SKM-1 (cell line): ENCODE measurements around the gene SAMD13.

Experiments
- DNase-seq: peaks from one replicate; lab custom pipeline; 2025; ENCODE audit not compliant: unreplicated experiment; lab: John Stamatoyannopoulos, UW

The SAMD13 gene

DNA sequence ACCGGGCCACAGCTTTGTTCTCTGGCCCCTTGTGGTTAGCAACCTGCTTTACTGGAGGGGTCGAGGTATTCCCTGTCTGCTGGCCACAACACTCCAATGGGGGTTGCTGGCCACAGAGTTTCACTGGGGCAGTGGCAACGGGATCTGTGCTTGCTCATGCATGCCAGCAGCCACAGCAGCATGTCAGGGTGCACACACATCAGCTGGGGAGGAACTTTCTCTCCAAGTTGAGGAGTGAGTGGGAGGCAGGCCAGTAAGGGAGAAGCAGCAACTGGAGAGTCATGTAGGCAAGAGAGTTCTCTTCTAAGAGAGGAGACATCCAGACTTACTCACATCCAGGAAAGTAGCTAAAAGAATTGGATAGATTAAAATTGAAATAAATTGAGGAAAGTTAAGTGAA is 38.0 kb downstream of the SAMD13 start:
- no peak for DNase-seq

- DNase-seq: no peak
Observed at GRCh38 chr1:84344286-84344685, 42.8 kb downstream of the SAMD13 start.

GRCh38 chr1:84345220-84345619 is 43.7 kb downstream of the SAMD13 start:
- DNase-seq: no peak

DNA sequence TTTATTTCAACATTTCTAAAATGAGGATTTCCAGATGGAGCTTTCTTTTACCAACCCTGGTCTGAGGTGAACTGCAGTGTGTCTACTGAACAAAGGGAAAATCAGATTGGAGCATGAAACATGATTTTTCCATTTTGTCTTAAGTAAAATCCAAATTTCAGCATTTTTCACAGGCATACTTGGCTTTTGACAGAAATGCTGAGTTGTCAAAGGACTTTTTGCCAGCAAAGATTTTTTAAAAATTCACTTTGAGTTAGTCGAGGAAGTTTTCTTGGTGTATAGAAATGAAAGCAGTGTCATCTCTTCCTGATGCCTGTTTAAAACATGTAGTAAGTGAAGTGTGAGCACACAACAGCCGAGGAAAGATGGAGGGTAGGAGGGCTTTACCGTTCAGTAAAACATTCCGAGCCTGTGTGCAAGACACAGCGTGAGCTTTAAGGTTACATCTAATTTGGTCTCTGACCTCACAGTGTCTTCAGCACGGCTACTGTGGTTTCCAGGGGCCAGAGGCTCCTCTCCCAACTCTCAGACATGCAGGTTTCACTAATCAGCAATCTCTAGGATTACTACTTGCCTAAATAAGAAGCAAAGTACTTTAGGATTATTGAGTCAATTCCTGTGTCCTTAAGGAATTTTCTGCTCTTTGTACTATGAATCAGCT is 45.9 kb downstream of the SAMD13 start:
- DNase-seq: no peak

DNA sequence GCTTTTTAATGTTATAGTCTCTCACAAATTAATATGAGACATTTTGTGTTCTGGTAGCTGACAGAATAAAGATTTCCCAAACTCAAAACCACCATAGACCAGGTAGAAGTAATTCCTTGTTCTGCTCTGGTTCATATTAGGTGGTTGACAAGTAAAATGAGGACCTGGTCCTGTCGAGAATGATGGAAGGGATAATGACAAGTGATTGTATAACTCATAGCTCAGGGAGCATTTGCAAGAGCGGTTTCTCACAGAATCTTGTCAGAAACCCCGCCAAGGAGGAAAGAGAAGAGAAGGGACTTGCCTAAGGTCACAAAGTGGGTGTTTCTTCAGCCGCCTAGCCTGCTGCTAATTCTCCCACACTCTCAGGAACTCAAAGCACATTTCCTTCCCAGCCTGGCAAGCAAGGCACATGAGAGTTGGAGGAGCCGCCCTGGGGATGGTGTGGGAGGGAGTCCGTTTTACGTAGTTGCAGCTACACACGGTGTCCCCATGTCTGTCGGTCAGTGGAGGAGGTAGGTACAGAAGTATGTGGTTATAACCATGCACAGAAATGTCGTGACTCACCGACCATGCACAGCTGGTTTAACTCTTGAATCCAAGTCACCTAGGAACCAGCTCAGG is 46.5 kb downstream of the SAMD13 start:
- no peak for DNase-seq

- no peak for DNase-seq
Observed at GRCh38 chr1:84348759-84349158, 47.3 kb downstream of the SAMD13 start.

DNA sequence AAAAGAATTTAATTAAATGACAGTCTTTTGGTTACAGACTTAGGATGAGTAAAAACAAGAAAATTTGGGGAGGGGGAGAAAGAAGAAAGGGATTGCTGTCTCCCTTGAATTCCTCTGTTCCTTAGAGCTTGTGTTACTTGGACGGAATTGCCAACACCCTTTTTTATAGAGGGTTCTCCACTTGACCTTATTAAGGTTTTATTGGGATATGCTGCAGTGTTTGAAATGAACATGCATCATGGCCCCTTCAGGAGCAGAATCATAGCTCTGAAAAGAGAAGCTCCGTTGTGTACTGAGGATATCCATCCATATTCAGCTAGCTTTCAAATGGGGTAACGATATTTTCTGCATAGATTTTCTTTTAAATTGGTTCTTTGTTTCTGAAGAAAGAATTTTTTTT is 48.6 kb downstream of the SAMD13 start:
- no peak for DNase-seq

GRCh38 chr1:84350550-84350949 is 49.0 kb downstream of the SAMD13 start:
- no peak for DNase-seq

DNA sequence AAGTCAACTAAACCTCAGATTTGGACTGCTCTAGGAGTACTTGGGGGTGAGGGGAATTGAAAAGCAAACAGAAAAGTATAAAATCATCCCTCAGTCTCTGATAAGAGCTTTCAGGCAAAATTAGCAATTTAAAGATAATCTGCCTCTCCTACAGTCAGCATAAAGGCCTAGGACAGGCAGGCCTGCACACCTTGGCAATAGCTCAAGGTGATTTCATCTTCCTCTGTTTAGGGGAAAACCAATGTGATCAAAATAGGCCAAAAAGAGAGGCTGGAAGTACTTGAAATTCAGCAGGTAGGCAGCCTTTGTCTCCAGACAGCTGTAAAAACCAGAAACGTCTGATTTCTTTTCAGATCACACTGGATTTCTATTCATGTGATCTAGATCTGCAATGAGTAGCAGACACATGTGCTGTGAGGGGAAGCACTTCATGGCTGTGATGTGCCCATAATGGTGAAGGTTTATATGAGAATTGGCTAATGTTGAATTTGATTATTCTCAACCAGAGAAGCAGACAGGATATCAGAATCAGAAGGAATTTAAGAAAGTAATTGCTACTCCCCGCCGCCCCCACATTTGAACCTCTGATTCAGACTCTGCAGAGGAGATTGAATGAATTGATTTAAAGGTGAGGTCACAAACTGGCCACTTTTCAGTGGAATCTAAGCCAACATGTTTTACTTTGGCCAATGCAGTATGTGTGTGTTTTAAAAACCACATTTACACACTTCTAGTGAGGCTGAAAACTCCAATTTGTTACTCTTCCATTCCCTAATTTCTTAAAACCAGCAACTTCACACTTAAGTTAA is 51.0 kb downstream of the SAMD13 start:
- DNase-seq: no peak

GRCh38 chr1:84353695-84354094 is 52.2 kb downstream of the SAMD13 start:
- no peak for DNase-seq

GRCh38 chr1:84355556-84355955 is 54.0 kb downstream of the SAMD13 start:
- DNase-seq: no peak

- no peak for DNase-seq
Observed at GRCh38 chr1:84356881-84357280, 55.4 kb downstream of the SAMD13 start.

DNA sequence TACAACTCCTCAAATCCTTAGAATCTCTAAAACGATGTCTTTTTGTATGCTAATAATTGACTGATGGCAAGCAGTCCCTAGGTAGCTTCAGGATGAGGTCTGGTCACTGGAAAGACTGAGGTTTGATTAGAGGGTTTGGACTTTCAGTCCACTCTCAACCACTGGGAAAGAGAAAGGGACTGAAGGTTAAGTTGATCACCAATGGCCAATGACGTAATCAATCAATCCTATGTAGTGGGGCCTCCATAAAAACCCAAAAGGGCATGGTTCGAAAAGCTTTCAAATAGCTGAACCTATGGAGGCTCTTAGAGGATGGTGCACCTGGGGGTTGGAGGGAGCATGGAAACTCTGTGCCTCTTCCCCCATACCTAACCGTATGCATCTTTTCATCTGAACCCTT is 57.2 kb downstream of the SAMD13 start:
- no peak for DNase-seq

DNA sequence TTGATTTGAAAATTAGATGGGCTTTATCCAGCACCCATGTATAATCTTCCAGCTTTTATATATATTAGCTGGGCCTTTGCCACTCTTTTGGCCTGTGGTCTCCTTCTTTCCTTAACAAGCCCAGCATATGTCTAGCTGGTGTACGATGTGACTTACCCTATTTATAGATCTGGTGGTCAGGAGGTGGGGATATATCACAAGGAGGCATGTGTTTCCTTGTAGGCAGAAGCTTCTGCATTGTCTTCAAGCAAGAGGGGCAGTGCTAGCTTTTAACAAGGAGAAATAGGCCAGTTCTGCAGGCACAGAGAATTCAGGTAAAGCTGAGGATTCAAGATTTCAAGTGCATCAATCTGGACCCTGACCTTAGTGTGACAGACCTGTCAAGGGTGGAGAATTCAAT is 58.8 kb downstream of the SAMD13 start:
- DNase-seq: no peak

GRCh38 chr1:84361796-84362195 is 60.3 kb downstream of the SAMD13 start:
- no peak for DNase-seq

DNA sequence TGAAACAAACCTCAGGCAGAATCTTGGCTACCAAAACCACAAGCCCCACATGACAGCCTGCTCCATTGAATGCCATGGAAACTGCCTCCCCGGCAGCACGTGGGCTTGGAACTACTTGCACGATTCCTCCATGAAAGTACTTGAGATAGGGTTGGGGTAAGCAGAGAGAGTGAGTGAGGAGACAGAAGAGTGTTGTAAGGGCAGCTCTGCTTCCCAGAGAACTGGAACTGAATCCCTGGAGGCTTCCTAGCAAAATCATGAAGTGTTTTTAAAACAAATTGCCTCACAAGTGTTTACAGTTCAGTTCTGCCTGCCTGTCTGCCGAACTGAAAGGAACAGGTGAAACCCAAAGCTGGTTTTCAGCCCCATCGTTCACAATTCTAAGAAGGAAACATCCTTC is 61.5 kb downstream of the SAMD13 start:
- no peak for DNase-seq

- DNase-seq: no peak
Observed at GRCh38 chr1:84363622-84364021, 62.1 kb downstream of the SAMD13 start.

- DNase-seq: no peak
Observed at GRCh38 chr1:84365225-84366221, 64.0 kb downstream of the SAMD13 start.

DNA sequence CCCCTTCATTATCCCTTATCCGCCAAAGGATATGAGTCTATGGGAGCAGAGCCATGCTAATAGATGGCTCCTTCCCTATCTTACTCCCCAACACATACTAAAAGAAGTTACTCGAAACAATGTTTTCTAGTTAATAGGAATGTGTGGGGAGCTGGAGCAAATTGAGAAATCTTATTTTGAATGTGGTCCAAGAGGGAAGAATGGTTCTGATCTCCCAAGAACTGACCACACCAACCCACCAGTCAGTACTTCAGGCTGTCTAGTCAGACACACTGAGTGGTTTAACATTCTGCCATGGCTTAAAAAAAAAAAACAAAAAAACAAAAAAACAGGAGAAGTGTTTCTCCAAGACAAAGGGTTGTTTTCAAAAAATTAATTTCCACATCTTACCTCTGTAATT is 65.3 kb downstream of the SAMD13 start:
- no peak for DNase-seq

- DNase-seq: no peak
Observed at GRCh38 chr1:84367219-84367618, 65.7 kb downstream of the SAMD13 start.

GRCh38 chr1:84368441-84368840 is 66.9 kb downstream of the SAMD13 start:
- no peak for DNase-seq
